Mucosa of rectum (tissue), 2 donors: ENCODE data around the gene CD300LB.

Experiments used
- H3K27ac ChIP-seq, 2 donors: one replicate each; pipeline ENCODE4 v1.7.0; 2013; ENCODE audit warnings: inconsistent platforms in 2 of 2, low read depth in 2 of 2, low read length in 2 of 2
- H3K27me3 ChIP-seq, 2 donors: one replicate each; pipeline ENCODE4 v1.7.0; 2013; ENCODE audit warnings: low read length in 2 of 2; ENCODE audit not compliant: control insufficient read depth in 2 of 2, insufficient read depth in 2 of 2
- H3K36me3 ChIP-seq, 2 donors: one replicate each; pipeline ENCODE4 v1.7.0; 2013; ENCODE audit warnings: low read length in 2 of 2; ENCODE audit not compliant: control insufficient read depth in 2 of 2, insufficient read depth in 2 of 2
- H3K4me1 ChIP-seq, 2 donors: one replicate each; pipeline ENCODE4 v1.7.0; 2013; ENCODE audit warnings: low read length in 2 of 2, mild to moderate bottlenecking in 1 of 2; ENCODE audit not compliant: control insufficient read depth in 2 of 2, insufficient read depth in 2 of 2
- H3K4me3 ChIP-seq, 2 donors: one replicate each; pipeline ENCODE4 v1.7.0; 2013; ENCODE audit warnings: low read length in 2 of 2
- H3K9ac ChIP-seq, 2 donors: one replicate each; pipeline ENCODE4 v1.7.0; 2013; ENCODE audit warnings: low read length in 2 of 2, low read depth in 1 of 2, mild to moderate bottlenecking in 1 of 2
- H3K9me3 ChIP-seq, 2 donors: one replicate each; pipeline ENCODE4 v1.7.0; 2013; ENCODE audit warnings: low read length in 2 of 2; ENCODE audit not compliant: control insufficient read depth in 2 of 2
- donor health status: healthy.
- donor health status: Normal muscosa, but diverticular disease.

Gene CD300LB

DNA sequence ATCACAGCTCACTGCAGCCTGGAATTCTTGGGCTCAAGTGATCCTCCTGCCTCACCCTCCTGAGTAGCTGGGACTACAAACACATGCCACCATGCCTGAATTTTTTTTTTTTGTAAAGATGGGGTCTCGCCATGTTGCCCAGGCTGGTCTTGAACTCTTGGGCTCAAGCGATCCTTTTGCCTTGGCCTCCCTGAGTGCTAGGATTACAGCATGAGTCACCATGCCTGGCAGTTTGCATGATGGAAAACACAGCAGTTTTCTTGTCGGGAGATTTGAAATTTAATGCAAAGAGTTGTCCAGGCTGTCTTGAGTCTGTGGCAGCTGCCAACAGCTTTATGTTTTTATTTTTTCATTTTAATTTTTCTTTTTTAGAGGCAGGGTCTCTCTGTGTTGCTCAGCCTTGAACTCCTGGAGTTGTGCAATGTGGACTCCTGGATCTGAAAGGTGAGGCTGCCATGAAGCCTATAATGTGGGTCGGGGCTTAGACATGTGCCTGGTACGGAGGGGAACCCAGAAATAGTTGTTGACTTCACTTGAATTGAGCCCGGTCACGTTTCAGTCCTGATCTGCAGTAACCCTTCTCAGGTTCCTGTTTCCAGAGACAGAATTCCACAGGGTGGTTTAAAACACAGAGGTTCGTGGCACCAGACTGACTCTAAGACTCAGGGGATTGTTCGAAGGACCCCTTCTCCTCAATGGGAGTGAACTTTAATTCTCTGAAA, 46.1 kb downstream of the CD300LB start:
- H3K36me3 ChIP-seq: no peaks in the 10 kb centered on the region
- no peaks in the 10 kb centered on the region for H3K4me1 ChIP-seq
- no peak overlapping the region for H3K9ac ChIP-seq
- H3K27me3 ChIP-seq: no peaks in the 10 kb centered on the region
- H3K4me3 ChIP-seq: no peak overlapping the region
- no peaks in the 10 kb centered on the region for H3K9me3 ChIP-seq
- H3K27ac ChIP-seq: no peak overlapping the region

DNA sequence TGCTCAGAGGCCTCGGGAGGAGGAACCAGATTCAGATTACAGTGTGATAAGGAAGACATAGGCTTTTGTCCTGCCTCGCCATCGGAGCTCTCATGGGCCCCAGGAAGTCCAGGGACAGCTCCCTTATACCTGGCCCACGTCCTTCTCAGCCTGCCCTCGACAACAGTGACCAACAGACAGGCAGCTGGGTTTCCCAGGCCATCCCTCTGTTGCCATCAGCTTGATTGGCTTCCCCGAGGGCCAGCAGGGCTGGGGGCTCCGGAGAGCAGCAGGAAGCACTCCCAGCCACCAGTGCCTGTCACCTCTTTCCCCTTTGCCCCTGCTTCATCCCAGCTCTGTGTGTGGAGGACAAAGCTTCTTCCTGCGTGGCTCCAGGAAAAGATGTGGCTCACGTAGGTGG, 47.2 kb downstream of the CD300LB start:
- Histone ChIP-seq H3K4me1 (no peaks in the 10 kb centered on the region), H3K36me3 (no peaks in the 10 kb centered on the region), H3K9ac (no peak overlapping the region), H3K9me3 (no peaks in the 10 kb centered on the region), H3K4me3 (no peak overlapping the region), H3K27ac (no peak overlapping the region), H3K27me3 (no peaks in the 10 kb centered on the region)

DNA sequence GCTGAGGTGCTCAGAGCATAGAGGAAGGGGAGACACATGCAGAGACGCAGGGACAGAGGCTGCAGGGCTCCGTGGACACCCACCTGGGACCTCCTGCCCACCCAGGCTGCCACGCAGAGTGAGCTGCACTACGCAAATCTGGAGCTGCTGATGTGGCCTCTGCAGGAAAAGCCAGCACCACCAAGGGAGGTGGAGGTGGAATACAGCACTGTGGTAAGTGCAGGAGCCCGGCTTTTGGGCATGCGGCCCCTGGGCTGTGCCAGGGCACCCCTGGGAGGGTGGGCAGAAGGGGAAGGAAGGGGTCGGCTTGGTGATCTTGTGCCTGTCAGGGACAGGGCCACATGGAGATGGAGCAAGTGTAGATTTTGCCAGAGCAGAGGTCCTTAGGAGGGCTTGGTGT, 49.7 kb downstream of the CD300LB start:
- no peaks in the 10 kb centered on the region for H3K36me3 ChIP-seq
- no peaks in the 10 kb centered on the region for H3K27me3 ChIP-seq
- H3K27ac ChIP-seq: no peak overlapping the region
- H3K4me3 ChIP-seq: no peak overlapping the region
- no peaks in the 10 kb centered on the region for H3K9me3 ChIP-seq
- H3K9ac ChIP-seq: no peak overlapping the region
- H3K4me1 ChIP-seq: no peaks in the 10 kb centered on the region

DNA sequence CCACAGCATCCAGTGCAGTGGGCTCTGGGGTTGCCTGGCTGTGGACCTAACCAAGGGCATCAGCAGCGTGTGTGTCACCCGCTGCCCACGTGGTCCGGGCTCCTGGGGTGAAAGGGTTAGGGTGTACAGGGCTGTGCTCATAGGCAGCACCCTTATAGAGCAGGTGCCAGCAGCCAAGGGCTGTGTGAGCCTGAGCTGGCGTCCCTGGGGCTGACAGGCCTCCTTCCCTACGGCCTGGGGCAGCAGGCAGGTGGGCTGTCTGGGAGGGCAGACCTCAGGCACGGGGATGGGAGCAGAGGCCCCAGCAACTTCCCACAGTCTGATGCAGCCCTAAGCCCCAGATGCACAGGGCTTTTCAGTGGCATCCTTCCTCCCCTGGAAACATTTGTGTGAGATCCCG, 51.0 kb downstream of the CD300LB start:
- Histone ChIP-seq H3K4me1 (no peaks in the 10 kb centered on the region), H3K27me3 (no peaks in the 10 kb centered on the region), H3K9ac (no peak overlapping the region)

GRCh38 chr17:74478420-74479100, 52.7 kb downstream of the CD300LB start:
- Histone ChIP-seq H3K27ac (peak overlapping the region; percentile 5 to 38), H3K36me3 (no peaks in the 10 kb centered on the region), H3K9ac (no peak overlapping the region), H3K9me3 (peaks cover 0 to 7% of the 10 kb centered on the region in 2 donors), H3K4me1 (no peaks in the 10 kb centered on the region), H3K4me3 (no peak overlapping the region), H3K27me3 (no peaks in the 10 kb centered on the region)

More for the DNA sequence above, 51.0 kb downstream of the CD300LB start:
- peaks cover 0 to 7% of the 10 kb centered on the region in 2 donors for H3K9me3 ChIP-seq
- H3K27ac ChIP-seq: no peak overlapping the region
- no peak overlapping the region for H3K4me3 ChIP-seq
- no peaks in the 10 kb centered on the region for H3K36me3 ChIP-seq

DNA sequence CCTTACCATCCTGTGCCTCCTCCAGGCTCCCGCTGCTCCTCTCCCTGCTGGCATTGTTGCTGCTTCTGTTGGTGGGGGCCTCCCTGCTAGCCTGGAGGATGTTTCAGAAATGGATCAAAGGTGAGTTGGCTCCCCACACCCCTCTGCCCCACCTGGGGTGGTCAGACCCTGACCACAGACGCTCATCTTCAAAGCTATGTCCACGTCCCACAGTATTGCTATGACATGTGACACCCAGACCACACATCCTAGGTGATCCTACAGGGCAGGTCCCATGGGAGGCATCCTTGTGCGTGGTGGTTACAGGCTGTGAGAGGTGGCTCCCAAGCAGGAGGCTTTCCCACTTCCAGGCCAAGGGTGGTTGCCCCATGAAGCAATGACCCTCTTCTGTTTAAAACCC, 53.9 kb downstream of the CD300LB start:
- Histone ChIP-seq H3K4me3 (no peak overlapping the region), H3K27me3 (no peaks in the 10 kb centered on the region), H3K4me1 (no peaks in the 10 kb centered on the region), H3K36me3 (no peaks in the 10 kb centered on the region), H3K27ac (no peak overlapping the region), H3K9ac (no peak overlapping the region), H3K9me3 (peaks cover 0 to 7% of the 10 kb centered on the region in 2 donors)

DNA sequence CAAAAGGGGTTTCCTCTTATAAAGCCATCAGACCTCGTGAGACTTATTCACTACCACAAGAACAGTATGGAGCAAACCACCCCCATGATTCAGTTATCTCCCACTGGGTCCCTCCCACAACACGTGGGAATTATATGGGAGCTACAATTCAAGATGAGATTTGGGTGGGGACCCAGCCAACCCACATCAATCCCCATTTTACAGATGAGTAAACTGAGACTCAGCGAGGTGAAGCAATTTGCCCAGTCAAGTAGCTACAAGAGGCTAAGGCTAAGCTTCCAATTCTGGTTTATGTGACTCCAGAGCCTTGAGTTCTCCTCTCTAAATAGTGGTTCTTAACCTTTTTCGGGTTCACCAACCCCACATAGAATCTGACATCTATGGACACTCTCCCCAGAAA, 56.1 kb downstream of the CD300LB start:
- H3K36me3 ChIP-seq: no peaks in the 10 kb centered on the region
- H3K9ac ChIP-seq: no peak overlapping the region
- no peaks in the 10 kb centered on the region for H3K27me3 ChIP-seq
- H3K27ac ChIP-seq: no peak overlapping the region
- H3K4me1 ChIP-seq: no peaks in the 10 kb centered on the region
- H3K9me3 ChIP-seq: peaks cover 0 to 7% of the 10 kb centered on the region in 2 donors
- no peak overlapping the region for H3K4me3 ChIP-seq

DNA sequence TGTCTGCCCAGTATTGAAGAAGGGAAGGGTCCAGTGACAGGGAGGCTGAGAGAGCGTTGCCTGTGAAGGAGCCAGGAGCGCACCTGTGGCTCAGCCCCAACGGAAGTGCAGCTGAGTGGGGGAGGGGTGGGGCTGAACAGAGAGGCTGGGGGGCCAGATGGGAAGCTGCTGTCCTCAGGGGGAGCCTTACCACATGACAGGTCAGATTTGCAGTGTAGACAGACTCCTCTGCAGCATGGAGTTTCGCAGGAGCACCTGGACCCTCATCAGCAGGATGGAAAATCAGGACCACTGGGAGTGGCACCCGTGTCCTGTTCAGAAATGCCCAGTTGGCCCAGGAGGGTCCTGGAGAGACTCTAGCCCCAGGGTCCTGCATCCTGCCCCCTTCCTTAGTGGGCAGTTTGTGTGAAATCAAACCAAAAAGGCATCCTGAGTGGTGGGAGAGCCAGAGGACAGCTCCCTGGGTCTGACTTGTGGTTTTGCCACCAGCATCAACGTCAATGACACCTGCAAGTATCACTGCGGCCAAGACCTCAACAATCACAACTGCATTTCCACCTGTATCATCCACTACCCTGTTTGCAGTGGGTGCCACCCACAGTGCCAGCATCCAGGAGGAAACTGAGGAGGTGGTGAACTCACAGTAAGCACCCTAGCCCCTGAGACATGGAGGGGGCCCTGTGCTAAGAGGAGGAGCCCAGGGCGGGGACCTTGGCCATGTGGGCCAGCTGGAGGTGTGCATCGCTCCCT, 57.1 kb downstream of the CD300LB start:
- no peaks in the 10 kb centered on the region for H3K27me3 ChIP-seq
- H3K9ac ChIP-seq: no peak overlapping the region
- H3K4me1 ChIP-seq: no peaks in the 10 kb centered on the region
- H3K9me3 ChIP-seq: peaks cover 0 to 7% of the 10 kb centered on the region in 2 donors
- H3K36me3 ChIP-seq: no peaks in the 10 kb centered on the region
- H3K27ac ChIP-seq: peak overlapping the region in 1 of 2 donors; percentile 61
- H3K4me3 ChIP-seq: no peak overlapping the region

DNA sequence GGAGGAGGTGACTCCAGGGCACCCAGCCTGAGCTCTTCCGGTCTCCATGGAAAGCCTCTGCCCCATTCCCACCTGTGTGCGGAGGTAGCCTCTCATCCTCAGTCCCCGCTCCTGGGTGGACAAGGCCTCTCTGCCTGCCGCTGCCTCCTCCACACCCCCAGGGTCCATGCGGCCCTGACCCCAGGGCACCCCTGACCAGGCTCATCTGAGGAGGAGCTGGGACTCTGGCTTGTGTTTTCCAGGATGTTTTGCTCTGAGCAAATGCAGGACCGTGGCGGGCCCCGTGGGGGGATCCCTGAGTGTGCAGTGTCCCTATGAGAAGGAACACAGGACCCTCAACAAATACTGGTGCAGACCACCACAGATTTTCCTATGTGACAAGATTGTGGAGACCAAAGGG, 58.0 kb downstream of the CD300LB start:
- no peaks in the 10 kb centered on the region for H3K4me1 ChIP-seq

DNA sequence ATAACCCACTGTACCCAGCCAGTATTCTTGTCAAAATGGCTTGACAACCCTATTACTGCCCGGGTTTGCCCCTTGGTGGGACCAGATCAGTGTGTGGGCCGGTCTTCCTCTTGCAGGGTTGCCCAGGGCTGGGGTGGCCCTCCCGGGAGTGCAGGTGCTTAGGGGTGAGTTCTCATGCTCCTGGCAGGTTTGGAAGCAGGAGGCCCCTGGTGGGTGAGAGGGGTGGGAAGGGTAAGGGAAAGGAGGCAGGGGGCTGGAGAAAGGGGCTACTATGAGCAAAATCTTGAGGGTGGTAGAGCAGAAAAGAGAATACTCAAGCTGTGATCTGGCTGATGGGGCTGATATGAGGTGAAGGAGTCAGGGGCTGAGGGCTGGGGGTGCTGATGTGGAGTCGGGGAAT, 58.4 kb downstream of the CD300LB start:
- Histone ChIP-seq H3K27ac (peak overlapping the region in 1 of 2 donors; percentile 61), H3K4me1 (no peaks in the 10 kb centered on the region), H3K27me3 (no peaks in the 10 kb centered on the region), H3K4me3 (no peak overlapping the region), H3K36me3 (no peaks in the 10 kb centered on the region), H3K9ac (no peak overlapping the region), H3K9me3 (peaks cover 0 to 7% of the 10 kb centered on the region in 2 donors)

More for the DNA sequence above, 58.0 kb downstream of the CD300LB start:
- Histone ChIP-seq H3K27ac (peak overlapping the region in 1 of 2 donors; percentile 61), H3K4me3 (no peak overlapping the region), H3K9me3 (peaks cover 0 to 7% of the 10 kb centered on the region in 2 donors), H3K36me3 (no peaks in the 10 kb centered on the region), H3K27me3 (no peaks in the 10 kb centered on the region), H3K9ac (no peak overlapping the region)
